Nephron (organoid): Measurements from ENCODE around the gene VANGL2.

ENCODE experiments used
- H3K27ac Mint-ChIP-seq, 3 experiments: 2 replicates each; pipeline ENCODE4 v1.8.0; 2020; ENCODE audit warnings: mixed read lengths in 3 of 3, mild to moderate bottlenecking in 2 of 3, moderate library complexity in 1 of 3
- H3K27me3 Mint-ChIP-seq: 2 replicates; pipeline ENCODE4 v1.8.0; 2021; ENCODE audit warnings: low read depth, mild to moderate bottlenecking, moderate library complexity, mixed read lengths
- H3K36me3 Mint-ChIP-seq: 2 replicates; pipeline ENCODE4 v1.8.0; 2020; ENCODE audit warnings: low read depth, mixed read lengths
- H3K4me1 Mint-ChIP-seq: 2 replicates; pipeline ENCODE4 v1.8.0; 2020; ENCODE audit warnings: mixed read lengths
- H3K4me3 Mint-ChIP-seq, 3 experiments: 2 replicates each; pipeline ENCODE4 v1.8.0; 2020; ENCODE audit warnings: mild to moderate bottlenecking in 3 of 3, mixed read lengths in 3 of 3, moderate library complexity in 2 of 3
- H3K9me3 Mint-ChIP-seq: 2 replicates; pipeline ENCODE4 v1.8.0; 2020; ENCODE audit warnings: mixed read lengths
- TF ChIP-seq, protein P1 (sequence below), 3 experiments: fragments of 200-600 bp; sonication (generic); IDR thresholded peaks; one replicate each; pipeline ENCODE4 v1.5.0; 2021; ENCODE audit warnings: antibody characterized with exemption in 3 of 3; ENCODE audit not compliant: unreplicated experiment in 3 of 3

VANGL2 gene

DNA sequence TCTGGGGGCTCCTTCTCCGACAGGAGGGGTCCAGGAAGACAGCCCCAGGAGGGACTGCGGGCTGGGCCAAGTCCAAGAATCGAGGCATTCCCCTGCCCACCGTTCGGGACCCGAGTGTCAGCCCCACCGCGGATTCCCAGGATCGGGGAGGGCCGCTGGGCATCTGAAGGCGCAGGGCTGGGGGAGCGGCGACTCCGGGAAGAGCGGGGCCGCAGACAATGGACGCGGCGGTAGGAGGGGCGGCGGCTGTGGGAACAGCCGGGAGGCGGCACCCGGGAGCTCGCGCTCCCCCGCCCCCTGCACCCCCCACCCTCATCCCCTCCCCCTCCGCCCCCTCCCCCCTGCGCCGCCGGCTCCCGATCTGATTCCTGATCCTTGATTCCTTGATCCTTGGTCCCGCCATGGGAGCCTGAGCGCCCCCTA is at the start of gene VANGL2:
Gene VANGL2 (plus strand): TSS at position 342 of the 423 bp plus-strand sequence. CDS start 15,274 bp downstream, outside the sequence.
- peaks cover 4% of the 10 kb centered on the region for H3K27me3 Mint-ChIP-seq

DNA sequence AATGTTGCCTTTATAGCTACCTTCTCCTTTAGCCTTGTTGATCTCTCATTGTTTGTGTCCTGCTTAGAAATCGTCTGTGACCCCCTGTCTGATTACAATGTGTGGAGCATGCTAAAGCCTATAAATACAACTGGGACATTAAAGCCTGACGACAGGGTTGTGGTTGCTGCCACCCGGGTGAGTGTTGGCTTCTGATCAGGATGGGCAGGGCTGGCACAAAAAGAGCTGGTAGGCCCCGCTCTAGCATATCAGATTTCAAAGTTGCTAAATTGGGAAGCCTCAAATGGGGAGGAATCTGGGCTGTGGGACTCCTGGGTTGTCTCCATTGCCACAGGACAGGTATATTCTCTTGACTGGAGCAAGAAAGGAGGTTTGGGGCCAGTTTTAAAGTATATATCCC is 48.7 kb upstream of the VANGL2 start:
- H3K27ac Mint-ChIP-seq, result no peak overlapping the region
- H3K27me3 Mint-ChIP-seq, result no peaks in the 10 kb centered on the region
- TF ChIP-seq, protein P1, sequence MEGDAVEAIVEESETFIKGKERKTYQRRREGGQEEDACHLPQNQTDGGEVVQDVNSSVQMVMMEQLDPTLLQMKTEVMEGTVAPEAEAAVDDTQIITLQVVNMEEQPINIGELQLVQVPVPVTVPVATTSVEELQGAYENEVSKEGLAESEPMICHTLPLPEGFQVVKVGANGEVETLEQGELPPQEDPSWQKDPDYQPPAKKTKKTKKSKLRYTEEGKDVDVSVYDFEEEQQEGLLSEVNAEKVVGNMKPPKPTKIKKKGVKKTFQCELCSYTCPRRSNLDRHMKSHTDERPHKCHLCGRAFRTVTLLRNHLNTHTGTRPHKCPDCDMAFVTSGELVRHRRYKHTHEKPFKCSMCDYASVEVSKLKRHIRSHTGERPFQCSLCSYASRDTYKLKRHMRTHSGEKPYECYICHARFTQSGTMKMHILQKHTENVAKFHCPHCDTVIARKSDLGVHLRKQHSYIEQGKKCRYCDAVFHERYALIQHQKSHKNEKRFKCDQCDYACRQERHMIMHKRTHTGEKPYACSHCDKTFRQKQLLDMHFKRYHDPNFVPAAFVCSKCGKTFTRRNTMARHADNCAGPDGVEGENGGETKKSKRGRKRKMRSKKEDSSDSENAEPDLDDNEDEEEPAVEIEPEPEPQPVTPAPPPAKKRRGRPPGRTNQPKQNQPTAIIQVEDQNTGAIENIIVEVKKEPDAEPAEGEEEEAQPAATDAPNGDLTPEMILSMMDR (IDR thresholded peaks at IDR 0.05; ENCODE audit: unreplicated experiment in 3 of 3), result no peak
- no peaks in the 10 kb centered on the region for H3K9me3 Mint-ChIP-seq
- H3K4me1 Mint-ChIP-seq, result peaks cover 11% of the 10 kb centered on the region
- H3K36me3 Mint-ChIP-seq, result peaks cover 79% of the 10 kb centered on the region
- H3K4me3 Mint-ChIP-seq, result no peak overlapping the region

More for the DNA sequence above, at the start of gene VANGL2:
- peaks cover 45% of the 10 kb centered on the region for H3K4me1 Mint-ChIP-seq
- no peaks in the 10 kb centered on the region for H3K9me3 Mint-ChIP-seq
- TF ChIP-seq, protein P1 (IDR thresholded peaks at IDR 0.05; ENCODE audit: unreplicated experiment in 3 of 3), result no peak
- H3K4me3 Mint-ChIP-seq, result peak within 1 kb of the TSS; percentile 84 to 89 (median 86)
- peak within 1 kb of the TSS; percentile 51 to 82 (median 79) for H3K27ac Mint-ChIP-seq
- H3K36me3 Mint-ChIP-seq, result no peaks in the 10 kb centered on the region

DNA sequence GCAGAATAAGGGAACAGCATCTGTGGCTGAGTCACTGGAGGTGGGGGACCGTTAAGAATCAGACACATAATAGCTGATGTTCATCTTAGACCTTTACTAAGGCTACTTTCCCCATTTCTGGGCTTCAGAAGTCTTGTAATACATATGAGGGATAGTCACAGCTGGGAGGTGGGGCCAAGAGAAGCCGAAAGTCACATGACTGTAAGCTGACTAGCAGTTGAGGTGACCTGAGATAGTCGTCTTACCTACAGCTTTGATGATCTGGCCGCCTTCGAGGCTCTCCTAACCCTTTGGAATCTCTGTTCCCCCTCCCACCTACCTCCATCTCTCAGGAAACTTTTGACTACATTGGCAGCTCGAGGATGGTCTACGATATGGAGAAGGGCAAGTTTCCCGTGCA is 47.8 kb upstream of the VANGL2 start:
- H3K27ac Mint-ChIP-seq, result no peak overlapping the region
- no peak overlapping the region for H3K4me3 Mint-ChIP-seq
- H3K36me3 Mint-ChIP-seq, result peaks cover 83% of the 10 kb centered on the region
- no peaks in the 10 kb centered on the region for H3K9me3 Mint-ChIP-seq
- no peaks in the 10 kb centered on the region for H3K27me3 Mint-ChIP-seq
- peaks cover 6% of the 10 kb centered on the region for H3K4me1 Mint-ChIP-seq
- TF ChIP-seq, protein P1 (IDR thresholded peaks at IDR 0.05; ENCODE audit: unreplicated experiment in 3 of 3), result no peak

DNA sequence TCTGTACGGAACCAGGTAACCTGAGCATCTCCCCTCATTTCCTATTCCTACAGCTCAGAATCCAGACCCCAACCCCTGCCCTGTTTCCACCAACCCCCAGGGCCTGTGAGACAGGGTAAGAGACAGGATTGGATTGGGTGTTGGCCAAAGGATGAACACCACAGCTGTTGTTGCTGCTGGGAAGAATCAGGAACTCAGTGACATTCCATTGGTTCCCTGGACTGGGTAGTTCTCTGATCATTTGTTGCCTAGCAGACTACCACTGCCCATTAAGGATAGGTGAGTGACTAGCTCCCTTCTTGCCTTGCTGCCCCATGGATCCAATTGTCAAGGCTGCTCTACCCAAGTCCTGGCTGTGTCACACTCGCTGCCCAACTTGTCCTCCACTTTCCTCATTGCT is 47.1 kb upstream of the VANGL2 start:
- TF ChIP-seq, protein P1 (IDR thresholded peaks at IDR 0.05; ENCODE audit: unreplicated experiment in 3 of 3), result no peak
- Mint-ChIP-seq H3K4me1 (peaks cover 6% of the 10 kb centered on the region), H3K9me3 (no peaks in the 10 kb centered on the region), H3K27ac (no peak overlapping the region), H3K4me3 (no peak overlapping the region), H3K36me3 (peaks cover 84% of the 10 kb centered on the region), H3K27me3 (no peaks in the 10 kb centered on the region)

DNA sequence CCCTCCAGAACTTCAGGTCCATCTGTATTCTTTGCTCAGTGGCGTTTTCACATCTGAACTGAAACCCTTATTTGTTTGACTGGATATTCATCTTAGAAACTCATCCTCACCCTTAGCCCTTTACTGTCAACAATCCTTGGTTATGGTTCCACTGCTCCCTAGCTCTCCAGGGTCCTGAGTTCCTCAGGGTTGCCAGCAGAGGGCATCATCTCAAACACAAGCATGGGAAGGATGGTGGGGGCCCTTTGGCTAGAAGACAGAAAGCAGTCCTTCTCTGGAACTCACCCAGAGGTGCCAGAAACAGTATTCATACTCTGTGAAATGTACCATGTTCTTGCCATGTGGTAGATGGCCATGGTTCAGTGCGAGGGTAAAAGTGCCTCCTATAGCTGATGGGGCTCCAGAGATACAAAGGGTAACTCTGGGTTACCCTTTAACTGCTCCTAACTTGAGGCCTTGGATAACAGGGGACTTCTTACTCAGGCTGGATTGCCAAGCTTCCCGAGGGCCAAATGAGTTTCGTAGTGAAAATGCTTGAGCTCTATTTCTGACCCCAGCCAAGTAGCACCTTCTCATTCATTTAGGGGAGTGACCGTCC is 45.9 kb upstream of the VANGL2 start:
- Mint-ChIP-seq H3K9me3 (no peaks in the 10 kb centered on the region), H3K4me1 (peaks cover 6% of the 10 kb centered on the region), H3K36me3 (peaks cover 90% of the 10 kb centered on the region), H3K4me3 (no peak overlapping the region), H3K27ac (no peak overlapping the region), H3K27me3 (no peaks in the 10 kb centered on the region)
- TF ChIP-seq, protein P1 (IDR thresholded peaks at IDR 0.05; ENCODE audit: unreplicated experiment in 3 of 3), result peak in 2 of 3 experiments; percentile 30 to 46
